Measurements from ENCODE around the gene PDZD2.

PDZD2 gene

GRCh38 chr5:32158679-32158975 lies 519.7 kb downstream of the PDZD2 start:
- no peak overlapping the region for H3K4me3 ChIP-seq (ENCODE audit: low read depth in 1 of 2, low read length in 2 of 2)
- H3K27me3 ChIP-seq (ENCODE audit: low read depth, low read length): no peaks in the 10 kb centered on the region
- peaks cover 6 to 45% of the 10 kb centered on the region in 2 donors for H3K4me1 ChIP-seq (ENCODE audit: control insufficient read depth in 1 of 2, insufficient read depth in 2 of 2, low read length in 2 of 2)
- no peaks in the 10 kb centered on the region for H3K9me3 ChIP-seq (ENCODE audit: control insufficient read depth in 1 of 2, low read length in 2 of 2)
- H3K36me3 ChIP-seq (ENCODE audit: control insufficient read depth in 1 of 2, insufficient read depth in 2 of 2, low read length in 2 of 2): no peaks in the 10 kb centered on the region
- H3K27ac ChIP-seq (ENCODE audit: low read length): no peak overlapping the region

GRCh38 chr5:32159328-32160072 lies 520.6 kb downstream of the PDZD2 start:
- peaks cover 6 to 38% of the 10 kb centered on the region in 2 donors for H3K4me1 ChIP-seq (ENCODE audit: control insufficient read depth in 1 of 2, insufficient read depth in 2 of 2, low read length in 2 of 2)

GRCh38 chr5:32160228-32160627 lies 521.3 kb downstream of the PDZD2 start:
- no peak overlapping the region for H3K4me3 ChIP-seq (ENCODE audit: low read depth in 1 of 2, low read length in 2 of 2)
- H3K9me3 ChIP-seq (ENCODE audit: control insufficient read depth in 1 of 2, low read length in 2 of 2): no peaks in the 10 kb centered on the region
- H3K27ac ChIP-seq (ENCODE audit: low read length): no peak overlapping the region
- H3K36me3 ChIP-seq (ENCODE audit: control insufficient read depth in 1 of 2, insufficient read depth in 2 of 2, low read length in 2 of 2): no peaks in the 10 kb centered on the region
- peaks cover 6 to 38% of the 10 kb centered on the region in 2 donors for H3K4me1 ChIP-seq (ENCODE audit: control insufficient read depth in 1 of 2, insufficient read depth in 2 of 2, low read length in 2 of 2)
- H3K27me3 ChIP-seq (ENCODE audit: low read depth, low read length): no peaks in the 10 kb centered on the region

More at GRCh38 chr5:32159328-32160072, 520.6 kb downstream of the PDZD2 start:
- Histone ChIP-seq H3K9me3 (ENCODE audit: control insufficient read depth in 1 of 2, low read length in 2 of 2) (no peaks in the 10 kb centered on the region), H3K27me3 (ENCODE audit: low read depth, low read length) (no peaks in the 10 kb centered on the region), H3K4me3 (ENCODE audit: low read depth in 1 of 2, low read length in 2 of 2) (no peak overlapping the region), H3K36me3 (ENCODE audit: control insufficient read depth in 1 of 2, insufficient read depth in 2 of 2, low read length in 2 of 2) (no peaks in the 10 kb centered on the region), H3K27ac (ENCODE audit: low read length) (no peak overlapping the region)

Measured in muscle layer of duodenum (tissue), 2 donors.